Measurements from ENCODE around the gene DCBLD2. TPM values are rescaled to one million over a fixed set of nuclear protein-coding genes. Genes with fewer than 3 reads are reported as not detected.

DCBLD2 gene
- total RNA-seq, 1 experiment from 2014 or later: 112 TPM

GRCh38 chr3:98892263-98892662 is 9.2 kb downstream of the DCBLD2 start:
- no TSS peak for BruUV-seq (replicated peaks)
- Histone ChIP-seq H3K27ac (no peak overlapping the region), H3K36me3 (ENCODE audit: low read depth) (peaks cover 47% of the 10 kb centered on the region), H3K79me2 (ENCODE audit: low read depth) (peaks cover 99% of the 10 kb centered on the region), H3K9me2 (ENCODE audit: insufficient read depth) (no peaks in the 10 kb centered on the region), H4K20me1 (ENCODE audit: insufficient read depth) (peaks cover 5% of the 10 kb centered on the region; the same call in 1 of the 2 replicates), H3K4me1 (replicated peaks; ENCODE audit: insufficient read depth) (peaks cover 37% of the 10 kb centered on the region), H3K9me3 (ENCODE audit: insufficient read depth, low read depth) (peaks cover 4% of the 10 kb centered on the region; the same call in 1 of the 2 replicates), H3K4me3 (no peak overlapping the region), H2AFZ (no peak overlapping the region), H3K27me3 (ENCODE audit: insufficient read depth, low read depth) (no peaks in the 10 kb centered on the region), H3K4me2 (0 out of 2 replicates have a peak overlapping the region, but pooled peaks have one; percentile 2), H3F3A (ENCODE audit: insufficient read depth, low read depth) (peaks cover 13% of the 10 kb centered on the region; the same call in 1 of the 2 replicates)
- TF ChIP-seq EZH2 (IDR thresholded peaks at IDR 0.05; ENCODE audit: low read depth): no peak
- TF ChIP-seq CTCF (conservative IDR thresholded peaks at IDR 0.05): no peak
- ChIA-PET POLR2A (ENCODE audit: unreplicated experiment) (interaction anchor here (0.6 to 0.7 kb wide), 2 partner anchors 8 to 48 kb away, joined by 3 to 4 read pairs; no protein-coding TSS in a partner anchor), CTCF (no interaction called here)
- intact Hi-C loops (cut with micrococcal nuclease; ENCODE audit: unreplicated experiment): no loop called here
- DNase-seq: no peak

- DNase-seq: no peak
- peaks cover 18% of the 10 kb centered on the region; the same call in 1 of the 2 replicates for H3F3A ChIP-seq (ENCODE audit: insufficient read depth, low read depth)
- H3K9me3 ChIP-seq (ENCODE audit: insufficient read depth, low read depth): peaks cover 4% of the 10 kb centered on the region; the same call in 1 of the 2 replicates
- intact Hi-C loops (cut with micrococcal nuclease; ENCODE audit: unreplicated experiment): no loop called here
- peaks cover 97% of the 10 kb centered on the region for H3K79me2 ChIP-seq (ENCODE audit: low read depth)
- CTCF ChIA-PET: no interaction called here
- peaks cover 38% of the 10 kb centered on the region for H3K36me3 ChIP-seq (ENCODE audit: low read depth)
- no peaks in the 10 kb centered on the region for H3K27me3 ChIP-seq (ENCODE audit: insufficient read depth, low read depth)
- H3K4me3 ChIP-seq: no peak overlapping the region
- no TSS peak for BruUV-seq (replicated peaks)
- peaks cover 3% of the 10 kb centered on the region; the same call in 1 of the 2 replicates for H4K20me1 ChIP-seq (ENCODE audit: insufficient read depth)
- POLR2A ChIA-PET (ENCODE audit: unreplicated experiment): interaction anchor here (0.6 kb wide), 1 partner anchor 9 kb away, joined by 3 read pairs; no protein-coding TSS in a partner anchor
- H3K9me2 ChIP-seq (ENCODE audit: insufficient read depth): no peaks in the 10 kb centered on the region
- no peak for TF ChIP-seq EZH2 (IDR thresholded peaks at IDR 0.05; ENCODE audit: low read depth)
- no peak for TF ChIP-seq CTCF (conservative IDR thresholded peaks at IDR 0.05)
- no peak overlapping the region for H3K27ac ChIP-seq
- no peak overlapping the region for H2AFZ ChIP-seq
- no peak overlapping the region for H3K4me2 ChIP-seq
- peaks cover 37% of the 10 kb centered on the region for H3K4me1 ChIP-seq (replicated peaks; ENCODE audit: insufficient read depth)
These were observed 10.3 kb downstream of the DCBLD2 start for GRCh38 chr3:98890965-98891910.

GRCh38 chr3:98890181-98890835 is 11.2 kb downstream of the DCBLD2 start:
- Histone ChIP-seq H4K20me1 (ENCODE audit: insufficient read depth) (peaks cover 4% of the 10 kb centered on the region; the same call in 1 of the 2 replicates), H3K27ac (no peak overlapping the region), H3K27me3 (ENCODE audit: insufficient read depth, low read depth) (no peaks in the 10 kb centered on the region), H3K9me3 (ENCODE audit: insufficient read depth, low read depth) (peaks cover 4% of the 10 kb centered on the region; the same call in 1 of the 2 replicates), H3K9me2 (ENCODE audit: insufficient read depth) (no peaks in the 10 kb centered on the region), H3F3A (ENCODE audit: insufficient read depth, low read depth) (peaks cover 27% of the 10 kb centered on the region; the same call in 1 of the 2 replicates), H2AFZ (no peak overlapping the region), H3K4me3 (no peak overlapping the region), H3K36me3 (ENCODE audit: low read depth) (peaks cover 33% of the 10 kb centered on the region), H3K4me1 (replicated peaks; ENCODE audit: insufficient read depth) (peaks cover 44% of the 10 kb centered on the region), H3K4me2 (no peak overlapping the region), H3K79me2 (ENCODE audit: low read depth) (peaks cover 97% of the 10 kb centered on the region)
- no TSS peak for BruUV-seq (replicated peaks)
- intact Hi-C loops (cut with micrococcal nuclease; ENCODE audit: unreplicated experiment): no loop called here
- TF ChIP-seq CTCF (conservative IDR thresholded peaks at IDR 0.05) (no peak), EZH2 (IDR thresholded peaks at IDR 0.05; ENCODE audit: low read depth) (no peak)
- ChIA-PET POLR2A (ENCODE audit: unreplicated experiment) (no interaction called here), CTCF (interaction anchor here (0.5 kb wide), 1 partner anchor 1949 kb away, joined by 3 read pairs; no protein-coding TSS in a partner anchor)
- DNase-seq: no peak
